ENCODE results near the gene G2E3.

GRCh38 chr14:30607156-30607780 is 48.3 kb downstream of the G2E3 start:
- TF ChIP-seq CTCF (IDR thresholded peaks at IDR 0.05) (no peak), POLR2A (IDR thresholded peaks at IDR 0.05) (no peak)
